Endothelial cell of umbilical vein (primary cell): ENCODE measurements around the gene ENTPD7. TPM values are rescaled to one million over a fixed set of nuclear protein-coding genes. Genes with fewer than 3 reads are reported as not detected.
"Not testable (repeated sequence)": the region's sequence is repeated elsewhere in the genome, so short reads cannot be mapped to it uniquely, and the experiment has no call there.

Experiments used
- BruUV-seq: library from RNA; stranded (reverse); fragments of 400-500 nt; replicated peaks from 2 replicates; lab custom pipeline; 2021; lab: Mats Ljungman, UMichigan
- CTCF ChIA-PET: fragments of 300-600, 350-600 bp; sonication (Branson Sonifier 250); formaldehyde crosslinking; loops from one replicate; lab custom pipeline; 2021; ENCODE audit warnings: antibody characterized with exemption, inconsistent platforms; lab: Charles Lee
- POLR2A ChIA-PET: fragments of 300-600, 350-600 bp; sonication (Branson Sonifier 250); formaldehyde crosslinking; loops from one replicate; lab custom pipeline; 2021; ENCODE audit warnings: antibody characterized with exemption, inconsistent platforms; lab: Charles Lee
- DNase-seq: peaks from one replicate; pipeline ENCODE4 v3.0.0-alpha.2; 2011; ENCODE audit warnings: low read depth, low spot score
- FAIRE-seq: peaks from 2 replicates; lab custom pipeline; 2011; peaks lifted over from hg19 to GRCh38; lab: Jason Lieb, UNC
- H2AFZ ChIP-seq: 2 replicates; pipeline ENCODE4 v1.6.0; 2012; ENCODE audit warnings: low read depth, low read length, control low read depth, inconsistent platforms
- H3K27ac ChIP-seq: 2 replicates; pipeline ENCODE4 v1.5.1; 2011; ENCODE audit warnings: low read depth, mild to moderate bottlenecking, control low read depth, low read length, moderate library complexity; ENCODE audit not compliant: insufficient read depth
- H3K27me3 ChIP-seq, 2 experiments: 2 replicates each; pipeline versions ENCODE4 v1.6.0 to v1.6.1; 2011; ENCODE audit warnings: low read length in 2 of 2, mixed read lengths in 1 of 2; ENCODE audit not compliant: control insufficient read depth in 2 of 2, insufficient read depth in 2 of 2
- H3K36me3 ChIP-seq, 2 experiments: 2 replicates in 1 of 2; 3 replicates in 1 of 2; pipeline ENCODE4 v1.5.1; 2011; ENCODE audit warnings: low read length in 2 of 2, mild to moderate bottlenecking in 1 of 2, moderate library complexity in 1 of 2; ENCODE audit not compliant: control insufficient read depth in 2 of 2, insufficient read depth in 2 of 2; ENCODE audit errors: extremely low read depth in 1 of 2
- H3K4me1 ChIP-seq: 3 replicates; pipeline ENCODE4 v1.5.1; 2011; ENCODE audit warnings: mild to moderate bottlenecking, low read length; ENCODE audit not compliant: control insufficient read depth, insufficient read depth; ENCODE audit errors: extremely low read depth
- H3K4me2 ChIP-seq: 2 replicates; pipeline ENCODE4 v1.6.1; 2011; ENCODE audit warnings: low read length, control low read depth, mixed read lengths; ENCODE audit not compliant: insufficient read depth
- H3K4me3 ChIP-seq, 3 experiments: fragments of 200-600 bp in 1 of 3; sonication (generic), shearing (Covaris generic) in 1 of 3; replicated peaks in 1 of 3; 2 replicates each; pipeline ENCODE4 v1.5.1; 2011 to 2016; ENCODE audit warnings: control low read depth in 3 of 3, low read length in 3 of 3, mild to moderate bottlenecking in 2 of 3, inconsistent platforms in 1 of 3, low read depth in 1 of 3, moderate library complexity in 1 of 3; ENCODE audit not compliant: insufficient read depth in 1 of 3
- H3K79me2 ChIP-seq: 2 replicates; pipeline ENCODE4 v1.6.0; 2012; ENCODE audit warnings: low read length, inconsistent platforms; ENCODE audit not compliant: control insufficient read depth, insufficient read depth
- H3K9ac ChIP-seq: replicated peaks from 2 replicates; pipeline ENCODE3; 2011; ENCODE audit warnings: low read length, control low read depth; ENCODE audit not compliant: insufficient read depth; ENCODE audit errors: extremely low read depth
- H3K9me1 ChIP-seq: replicated peaks from 3 replicates; pipeline ENCODE4 v1.6.0; 2011; ENCODE audit warnings: mild to moderate bottlenecking, low read length; ENCODE audit not compliant: control insufficient read depth, insufficient read depth; ENCODE audit errors: extremely low read depth
- H3K9me3 ChIP-seq: replicated peaks from 2 replicates; pipeline ENCODE4 v1.5.1; 2012; ENCODE audit warnings: low read length, inconsistent platforms; ENCODE audit not compliant: control insufficient read depth, insufficient read depth
- H4K20me1 ChIP-seq: replicated peaks from 2 replicates; pipeline ENCODE3; 2011; ENCODE audit warnings: mild to moderate bottlenecking, low read length; ENCODE audit not compliant: control insufficient read depth, insufficient read depth; ENCODE audit errors: extremely low read depth
- EZH2 ChIP-seq: IDR thresholded peaks from 2 replicates; pipeline ENCODE4 v1.6.1; 2012; ENCODE audit warnings: borderline replicate concordance, low read depth, mild to moderate bottlenecking, moderate library complexity, low read length, inconsistent platforms; ENCODE audit not compliant: severe bottlenecking
- FOS ChIP-seq: IDR thresholded peaks from 2 replicates; pipeline ENCODE4 v1.6.1; 2011; ENCODE audit warnings: mild to moderate bottlenecking, low read length, moderate library complexity, borderline replicate concordance; ENCODE audit not compliant: insufficient read depth
- GATA2 ChIP-seq: IDR thresholded peaks from 2 replicates; pipeline ENCODE4 v1.7.0; 2011; ENCODE audit warnings: low read depth, mild to moderate bottlenecking, moderate library complexity, mixed read lengths, low read length; ENCODE audit not compliant: insufficient read length, insufficient read depth
- JUN ChIP-seq: IDR thresholded peaks from 2 replicates; pipeline ENCODE4 v1.6.1; 2011; ENCODE audit warnings: borderline replicate concordance, low read depth; ENCODE audit not compliant: insufficient read length, insufficient read depth
- POLR2A ChIP-seq: IDR thresholded peaks from 2 replicates; pipeline ENCODE4 v1.6.1; 2012; ENCODE audit warnings: low read depth, mild to moderate bottlenecking, control low read depth, low read length
- POLR2AphosphoS5 ChIP-seq: IDR thresholded peaks from 2 replicates; pipeline ENCODE4 v1.6.1; 2012; ENCODE audit warnings: low read depth, mild to moderate bottlenecking, control low read depth, low read length, moderate library complexity; ENCODE audit not compliant: insufficient read depth
- dilution Hi-C: fragments of 300-500 bp; cut with MboI; formaldehyde crosslinking; loops from one replicate; pipeline ENCODE4 v1.15.0; 2019; ENCODE audit warnings: low sequenced_read_pairs; ENCODE audit not compliant: extremely low pct_ligation_motif_present
- intact Hi-C: fragments of 100-400 bp; cut with micrococcal nuclease; formaldehyde crosslinking; loops from one replicate; pipeline ENCODE4 v1.10.0; 2022
- polyA plus RNA-seq, 4 experiments: library from polyadenylated mRNA; depleted of rRNA in 3 of 4; stranded (reverse) in 3 of 4; unstranded in 1 of 4; fragments of >200 nt; gene quantifications; 2 replicates each; pipeline versions ENCODE4 v1.2.1 to v1.2.3, GENCODE V29; 2011 to 2012; ENCODE audit warnings: missing spikeins in 1 of 4
- total RNA-seq: library from RNA; stranded (reverse); gene quantifications from 2 replicates; pipeline ENCODE4 v1.2.3, GENCODE V29; 2021
- TF ChIP-seq, protein P1 (sequence below), 2 donors: IDR thresholded peaks; 1 replicate in 1 of 2; 2 replicates in 1 of 2; pipeline ENCODE4 v1.5.1; 2011; ENCODE audit warnings: low read length in 2 of 2, mild to moderate bottlenecking in 2 of 2, moderate library complexity in 2 of 2, control low read depth in 1 of 2, inconsistent platforms in 1 of 2, low read depth in 1 of 2; ENCODE audit not compliant: insufficient read depth in 1 of 2; ENCODE audit errors: extremely low read depth in 1 of 2

Gene ENTPD7
- total and polyA plus RNA-seq, 2 donors (not counting 3 experiments of a cell fraction or from before 2014, with no cell fraction given): 10.1 to 20.6 TPM

DNA sequence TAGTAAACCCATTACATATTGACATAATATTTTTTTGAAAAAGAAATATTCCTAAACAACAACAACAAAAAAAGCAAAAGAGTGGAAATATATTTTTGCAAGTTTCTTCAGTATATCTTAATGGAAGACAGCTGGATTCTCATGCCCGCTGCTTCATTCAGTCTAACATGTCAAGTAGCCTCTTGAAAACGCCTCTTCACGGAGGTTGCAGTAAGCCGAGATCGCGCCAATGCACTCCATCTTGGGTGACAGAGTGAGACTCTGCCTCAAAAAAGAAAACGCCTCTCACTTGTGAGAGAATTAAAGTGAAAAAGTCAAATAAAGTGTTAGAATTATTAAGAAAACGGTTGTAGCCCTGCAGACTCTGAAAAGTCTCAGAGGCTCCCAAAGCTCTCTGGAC is 74.1 kb downstream of the ENTPD7 start:
- H3K9me1 ChIP-seq: no peaks in the 10 kb centered on the region
- H3K4me2 ChIP-seq: peak overlapping the region; percentile 74
- H3K27me3 ChIP-seq: no peaks in the 10 kb centered on the region
- ChIA-PET POLR2A (interaction anchor here (1.4 kb wide), 1 partner anchor 48 kb away, joined by 3 read pairs; no protein-coding TSS in a partner anchor), CTCF (interaction anchor here (0.6 to 4.6 kb wide), 8 partner anchors 19 to 113 kb away, joined by 3 to 49 read pairs (median 3); partner anchors contain the start of gene SLC25A28)
- no peaks in the 10 kb centered on the region for H4K20me1 ChIP-seq
- peaks cover 16% of the 10 kb centered on the region for H3K79me2 ChIP-seq
- peaks cover 15% of the 10 kb centered on the region for H3K4me1 ChIP-seq
- no peak overlapping the region for H3K9ac ChIP-seq
- BruUV-seq: no TSS peak
- no peaks in the 10 kb centered on the region for H3K9me3 ChIP-seq
- no peak for DNase-seq
- H3K4me3 ChIP-seq: no peak overlapping the region
- peaks cover 2% of the 10 kb centered on the region in 2 experiments for H3K36me3 ChIP-seq
- TF ChIP-seq GATA2: no peak
- no peak for TF ChIP-seq FOS
- TF ChIP-seq, protein P1, sequence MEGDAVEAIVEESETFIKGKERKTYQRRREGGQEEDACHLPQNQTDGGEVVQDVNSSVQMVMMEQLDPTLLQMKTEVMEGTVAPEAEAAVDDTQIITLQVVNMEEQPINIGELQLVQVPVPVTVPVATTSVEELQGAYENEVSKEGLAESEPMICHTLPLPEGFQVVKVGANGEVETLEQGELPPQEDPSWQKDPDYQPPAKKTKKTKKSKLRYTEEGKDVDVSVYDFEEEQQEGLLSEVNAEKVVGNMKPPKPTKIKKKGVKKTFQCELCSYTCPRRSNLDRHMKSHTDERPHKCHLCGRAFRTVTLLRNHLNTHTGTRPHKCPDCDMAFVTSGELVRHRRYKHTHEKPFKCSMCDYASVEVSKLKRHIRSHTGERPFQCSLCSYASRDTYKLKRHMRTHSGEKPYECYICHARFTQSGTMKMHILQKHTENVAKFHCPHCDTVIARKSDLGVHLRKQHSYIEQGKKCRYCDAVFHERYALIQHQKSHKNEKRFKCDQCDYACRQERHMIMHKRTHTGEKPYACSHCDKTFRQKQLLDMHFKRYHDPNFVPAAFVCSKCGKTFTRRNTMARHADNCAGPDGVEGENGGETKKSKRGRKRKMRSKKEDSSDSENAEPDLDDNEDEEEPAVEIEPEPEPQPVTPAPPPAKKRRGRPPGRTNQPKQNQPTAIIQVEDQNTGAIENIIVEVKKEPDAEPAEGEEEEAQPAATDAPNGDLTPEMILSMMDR (IDR thresholded peaks at IDR 0.05; ENCODE audit: extremely low read depth in 1 of 2, insufficient read depth in 1 of 2, low read depth in 1 of 2, low read length in 2 of 2): no peak
- no peak for TF ChIP-seq POLR2A
- TF ChIP-seq EZH2: no peak
- TF ChIP-seq POLR2AphosphoS5: no peak
- TF ChIP-seq JUN: no peak
- intact Hi-C loops: loop anchor here (2.0 to 5.0 kb wide), 3 partner anchors 314 to 494 kb away; partner anchors contain the start of genes CHUK and ERLIN1
- no peak overlapping the region for H2AFZ ChIP-seq
- FAIRE-seq: no peak
- H3K27ac ChIP-seq: no peak overlapping the region
- dilution Hi-C loops: no loop called here

DNA sequence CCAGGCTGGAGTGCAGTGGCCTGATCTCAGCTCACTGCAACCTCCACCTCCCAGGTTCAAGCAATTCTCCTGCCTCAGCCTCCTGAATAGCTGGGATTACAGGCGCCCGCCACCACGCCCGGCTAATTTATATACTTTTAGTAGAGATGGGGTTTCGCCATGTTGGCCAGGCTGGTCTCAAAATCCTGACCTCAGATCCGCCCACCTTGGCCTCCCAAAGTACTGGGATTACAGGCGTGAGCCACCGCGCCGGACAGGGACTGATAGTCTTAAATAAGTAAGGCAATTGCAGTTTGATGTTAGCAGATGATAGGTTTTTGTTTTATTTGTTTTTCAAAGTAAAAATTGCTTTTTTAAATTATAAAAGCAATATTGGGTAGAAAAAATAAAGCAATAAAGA is 74.8 kb downstream of the ENTPD7 start:
- H3K27ac ChIP-seq, H4K20me1 ChIP-seq, H3K9me3 ChIP-seq, H3K4me3 ChIP-seq, POLR2A ChIA-PET, H3K9ac ChIP-seq, H3K36me3 ChIP-seq, DNase-seq, BruUV-seq, H3K27me3 ChIP-seq, H3K4me2 ChIP-seq, H3K9me1 ChIP-seq, dilution Hi-C loops, FAIRE-seq, H2AFZ ChIP-seq: not testable (repeated sequence)
- peaks cover 15% of the 10 kb centered on the region for H3K4me1 ChIP-seq
- intact Hi-C loops: loop anchor here (5.0 kb wide), 2 partner anchors 313 to 493 kb away; partner anchors contain the start of gene CHUK
- peaks cover 16% of the 10 kb centered on the region for H3K79me2 ChIP-seq
- CTCF ChIA-PET: interaction anchor here (0.6 to 4.6 kb wide), 5 partner anchors 20 to 112 kb away, joined by 3 to 49 read pairs (median 3); no protein-coding TSS in a partner anchor
